HepG2 (cell line): ENCODE data around the gene SDC1. TPM values are rescaled to one million over a fixed set of nuclear protein-coding genes. Genes with fewer than 3 reads are reported as not detected.

ENCODE experiments used
- ATAC-seq: fragments of 200-7000 bp; cut with Tn5 transposase; 3 replicates; pipeline ENCODE4 v1.9.1; 2020; ENCODE audit warnings: mild to moderate bottlenecking, moderate library complexity
- BruUV-seq: library from RNA; stranded (reverse); fragments of 400-500 nt; replicated peaks from 2 replicates; lab custom pipeline; 2021; lab: Mats Ljungman, UMichigan
- CTCF ChIA-PET: fragments of 300-600 bp; formaldehyde crosslinking; extraction: SDS; loops from one replicate; lab custom pipeline; 2021; ENCODE audit warnings: low total read pairs, inconsistent platforms, low intra/inter-chr PET ratio; lab: Yijun Ruan, JAX
- POLR2A ChIA-PET: fragments of 350-600 bp; sonication (Branson Sonifier 250); formaldehyde crosslinking; loops from one replicate; lab custom pipeline; 2020; ENCODE audit warnings: antibody characterized with exemption, inconsistent platforms; lab: Yijun Ruan, JAX
- DNase-seq: peaks from one replicate; pipeline ENCODE4 v3.0.0-alpha.2; 2015; ENCODE audit warnings: low spot score
- FAIRE-seq: peaks from 3 replicates; lab custom pipeline; 2011; peaks lifted over from hg19 to GRCh38; lab: Jason Lieb, UNC
- H2AFZ ChIP-seq: one replicate; pipeline ENCODE4 v1.6.1; 2011; ENCODE audit warnings: low read length, inconsistent platforms
- H3K27ac ChIP-seq: fragments of 300-600 bp; 3 replicates; pipeline ENCODE4 v1.8.0; 2011; ENCODE audit warnings: mixed run types, mild to moderate bottlenecking, mixed read lengths, low read length, inconsistent platforms; ENCODE audit not compliant: insufficient read depth; ENCODE audit errors: extremely low read length
- H3K27me3 ChIP-seq, 2 experiments: fragments of 200-600 bp in 1 of 2; 2 replicates in 1 of 2; 3 replicates in 1 of 2; pipeline versions ENCODE4 v1.6.0 to v1.8.0; 2011; ENCODE audit warnings: low read length in 2 of 2, mild to moderate bottlenecking in 2 of 2, moderate library complexity in 2 of 2, inconsistent platforms in 1 of 2; ENCODE audit not compliant: insufficient read depth in 2 of 2, control insufficient read depth in 1 of 2
- H3K36me3 ChIP-seq, 2 experiments: fragments of 200-600 bp in 1 of 2; replicated peaks in 1 of 2; 2 replicates in 1 of 2; 3 replicates in 1 of 2; pipeline versions ENCODE4 v1.5.1 to v1.8.0; 2011; ENCODE audit warnings: low read length in 2 of 2, inconsistent platforms in 1 of 2; ENCODE audit not compliant: insufficient read depth in 2 of 2, control insufficient read depth in 1 of 2
- H3K4me1 ChIP-seq: 2 replicates; pipeline ENCODE4 v1.5.1; 2012; ENCODE audit warnings: low read length, inconsistent platforms; ENCODE audit not compliant: insufficient read depth
- H3K4me2 ChIP-seq: 2 replicates; pipeline ENCODE4 v1.6.0; 2011; ENCODE audit warnings: low read depth, low read length, inconsistent platforms
- H3K4me3 ChIP-seq, 3 experiments: fragments of 200-600 bp in 1 of 3; sonication (generic), shearing (Covaris generic) in 1 of 3; replicated peaks in 1 of 3; 2 replicates each; pipeline ENCODE4 v1.5.1; 2011 to 2016; ENCODE audit warnings: low read length in 3 of 3, inconsistent platforms in 2 of 3, low read depth in 2 of 3, mild to moderate bottlenecking in 2 of 3, control low read depth in 1 of 3, mixed read lengths in 1 of 3; ENCODE audit not compliant: insufficient read depth in 1 of 3
- H3K79me2 ChIP-seq: one replicate; pipeline ENCODE4 v1.6.1; 2011; ENCODE audit warnings: low read length, inconsistent platforms; ENCODE audit not compliant: insufficient read depth
- H3K9ac ChIP-seq: 2 replicates; pipeline ENCODE4 v1.6.0; 2011; ENCODE audit warnings: mild to moderate bottlenecking, low read depth, low read length, inconsistent platforms; ENCODE audit not compliant: insufficient read depth
- H3K9me3 ChIP-seq: 2 replicates; pipeline ENCODE4 v1.5.1; 2012; ENCODE audit warnings: mild to moderate bottlenecking, low read length
- H4K20me1 ChIP-seq: 2 replicates; pipeline ENCODE4 v1.6.0; 2011; ENCODE audit warnings: inconsistent platforms, mild to moderate bottlenecking, low read length, moderate library complexity; ENCODE audit not compliant: insufficient read depth
- CBX5 ChIP-seq: sonication (generic); formaldehyde crosslinking; IDR thresholded peaks from 2 replicates; pipeline ENCODE4 v1.4.0; 2020; ENCODE audit warnings: missing genetic modification reagents, borderline replicate concordance
- FOSL2 ChIP-seq: sonication (generic); formaldehyde crosslinking; IDR thresholded peaks from 2 replicates; pipeline ENCODE4 v1.4.0; 2020; ENCODE audit warnings: missing genetic modification reagents
- TFAP4 ChIP-seq: sonication (generic); IDR thresholded peaks from 2 replicates; pipeline ENCODE4 v1.6.1; 2016; ENCODE audit warnings: low read depth, borderline replicate concordance
- THAP9 ChIP-seq: sonication (generic); formaldehyde crosslinking; IDR thresholded peaks from 2 replicates; pipeline ENCODE4; 2020; ENCODE audit warnings: missing genetic modification reagents, mild to moderate bottlenecking, borderline replicate concordance
- ZHX1 ChIP-seq: sonication (generic); formaldehyde crosslinking; IDR thresholded peaks from 2 replicates; pipeline ENCODE4 v1.8.1; 2022; ENCODE audit warnings: low read depth, mild to moderate bottlenecking, missing genetic modification reagents
- ZNF570 ChIP-seq: sonication (generic); formaldehyde crosslinking; IDR thresholded peaks from 2 replicates; pipeline ENCODE4 v1.4.0; 2020; ENCODE audit warnings: mild to moderate bottlenecking, missing genetic modification reagents, borderline replicate concordance
- ZNF576 ChIP-seq: sonication (generic); formaldehyde crosslinking; IDR thresholded peaks from 2 replicates; pipeline ENCODE4 v1.4.0; 2020; ENCODE audit warnings: mild to moderate bottlenecking, missing genetic modification reagents
- ZNF629 ChIP-seq: sonication (generic); formaldehyde crosslinking; conservative IDR thresholded peaks from 2 replicates; pipeline ENCODE4 v1.5.0; 2020; ENCODE audit warnings: missing genetic modification reagents
- ZNF772 ChIP-seq: sonication (generic); formaldehyde crosslinking; IDR thresholded peaks from 2 replicates; pipeline ENCODE4 v1.5.0; 2020; ENCODE audit warnings: mild to moderate bottlenecking, missing genetic modification reagents
- WGBS: methylation state at CpG from one replicate; pipeline ENCODE4 v1.1.6; 2017; ENCODE audit warnings: low lambda C conversion rate; 5-methylcytosine and 5-hydroxymethylcytosine counted together
- in situ Hi-C: cut with HindIII; loops from 2 replicates; pipeline ENCODE4 v1.10.0; 2017; ENCODE audit warnings: low pct_unique_long_range_greater_than_20kb; ENCODE audit not compliant: extremely low pct_ligation_motif_present
- intact Hi-C: fragments of 100-400 bp; cut with micrococcal nuclease; formaldehyde crosslinking; loops from one replicate; pipeline ENCODE4 v1.10.0; 2022; ENCODE audit not compliant: unreplicated experiment
- polyA plus RNA-seq, 8 experiments: library from polyadenylated mRNA; depleted of rRNA in 3 of 8; stranded (reverse) in 7 of 8; unstranded in 1 of 8; fragments of >200 nt; fragmentation: Illumina TruSeq in 4 of 8; extraction: Trizol in 4 of 8; gene quantifications; 2 replicates each; pipeline versions ENCODE4 v1.2.1 to v1.2.3, GENCODE V29; 2011 to 2016; ENCODE audit warnings: low read depth in 4 of 8, missing spikeins in 1 of 8, mixed read lengths in 1 of 8; ENCODE audit not compliant: insufficient read depth in 1 of 8
- total RNA-seq, 5 experiments: library from RNA; depleted of rRNA; stranded (reverse); fragments of >200 nt; fragmentation: Illumina TruSeq; extraction: Trizol; gene quantifications; 2 replicates each; pipeline ENCODE4 v1.2.3, GENCODE V29; 2016; ENCODE audit warnings: low read depth in 1 of 5

Gene SDC1
- total and polyA plus RNA-seq, 2 of the 13 experiments (the other 11 are each of a cell fraction or from before 2014, with no cell fraction given): 108 to 119 TPM

- ATAC-seq (no peak), DNase-seq (no peak), FAIRE-seq (no peak)
- H3K4me1 ChIP-seq: peaks cover 96% of the 10 kb centered on the region
- intact Hi-C loops (loop anchor here (5.0 kb wide), 1 partner anchor 81 kb away; no protein-coding TSS in a partner anchor), in situ Hi-C loops (no loop called here)
- no peak overlapping the region for H3K9ac ChIP-seq
- ChIA-PET CTCF (no interaction called here), POLR2A (interaction anchor here (1.6 to 6.0 kb wide), 2 partner anchors 30 to 40 kb away, joined by 3 to 73 read pairs; partner anchors contain the start of gene SDC1)
- H4K20me1 ChIP-seq: no peaks in the 10 kb centered on the region
- H3K4me3 ChIP-seq: no peak overlapping the region
- no peak overlapping the region for H3K27ac ChIP-seq
- H3K27me3 ChIP-seq: no peaks in the 10 kb centered on the region
- TF ChIP-seq ZNF570 (CRISPR knock-in tag) (no peak), ZNF576 (CRISPR knock-in tag) (no peak), ZNF772 (no peak)
- H3K9me3 ChIP-seq: no peaks in the 10 kb centered on the region
- 33% methylated on average over 1 of the region's 1 CpG for WGBS
- BruUV-seq: no TSS peak
- no peaks in the 10 kb centered on the region for H3K79me2 ChIP-seq
- no peaks in the 10 kb centered on the region for H3K36me3 ChIP-seq
- peak overlapping the region; percentile 56; the same call in 1 of the 2 replicates for H3K4me2 ChIP-seq
- no peak overlapping the region for H2AFZ ChIP-seq
Observed at GRCh38 chr2:20183373-20183772, 41.6 kb downstream of the SDC1 start.

GRCh38 chr2:20182241-20182931 is 42.5 kb downstream of the SDC1 start:
- ATAC-seq: no peak
- no TSS peak for BruUV-seq
- H3K4me1 ChIP-seq: peaks cover 96% of the 10 kb centered on the region
- intact Hi-C loops: loop anchor here (5.0 kb wide), 1 partner anchor 80 kb away; no protein-coding TSS in a partner anchor
- no peaks in the 10 kb centered on the region for H4K20me1 ChIP-seq
- no peak for FAIRE-seq
- no peak overlapping the region for H3K4me3 ChIP-seq
- no peak overlapping the region for H3K27ac ChIP-seq
- H3K9ac ChIP-seq: no peak overlapping the region
- H3K79me2 ChIP-seq: no peaks in the 10 kb centered on the region
- POLR2A ChIA-PET: interaction anchor here (1.6 to 6.0 kb wide), 3 partner anchors 26 to 41 kb away, joined by 3 to 73 read pairs (median 3); partner anchors contain the start of gene SDC1
- no peaks in the 10 kb centered on the region for H3K9me3 ChIP-seq
- peak overlapping the region; percentile 10; the same call in 1 of the 2 replicates for H3K4me2 ChIP-seq
- in situ Hi-C loops: no loop called here
- 59% methylated on average over 13 of the region's 16 CpGs for WGBS
- CTCF ChIA-PET: no interaction called here
- no peak overlapping the region for H2AFZ ChIP-seq
- H3K27me3 ChIP-seq: no peaks in the 10 kb centered on the region
- no peak for DNase-seq
- H3K36me3 ChIP-seq: no peaks in the 10 kb centered on the region
- TF ChIP-seq TFAP4 (peak; percentile 74; the same call in 1 of the 2 replicates), CBX5 (0 out of 2 replicates have a peak, but pooled peaks have one; percentile 37), ZNF629 (peak; percentile 91), FOSL2 (CRISPR knock-in tag) (peak; percentile 73), THAP9 (CRISPR knock-in tag) (no peak), ZHX1 (CRISPR knock-in tag) (no peak)
